Activated CD4-positive, CD25-positive, alpha-beta regulatory T cell treated with anti-CD3 and anti-CD28 coated beads, Interleukin-2, amount 50 U/mL, for 24 hours (primary cell): Measurements from ENCODE around the gene ZNF423.

ENCODE experiments used
- ATAC-seq, 2 donors: fragments of 150-1000 bp; cut with Tn5 transposase; one replicate each; pipeline ENCODE4 v1.10.0; 2021; ENCODE audit warnings: mild to moderate bottlenecking in 1 of 2, moderate library complexity in 1 of 2

The ZNF423 gene

DNA sequence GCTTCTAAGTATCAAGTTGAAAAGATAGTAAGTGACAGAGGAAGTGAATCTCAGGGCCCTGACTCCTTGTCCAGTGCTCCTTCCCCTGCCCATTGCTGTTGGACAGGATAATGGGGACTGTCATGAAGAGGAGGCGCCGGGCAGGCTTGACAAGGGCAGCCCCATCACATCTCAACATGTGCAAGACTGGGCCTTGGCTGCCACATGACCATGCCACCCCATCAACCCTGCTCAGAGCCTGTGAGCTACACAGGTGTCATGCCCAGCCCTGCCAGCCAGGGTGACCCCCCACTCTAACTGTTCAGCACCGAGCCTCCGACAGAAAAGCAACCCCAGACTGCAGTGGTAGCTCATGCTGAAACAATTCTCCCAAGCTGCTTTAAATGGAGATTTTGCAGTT is 310.7 kb downstream of the ZNF423 start:
- no peak for ATAC-seq

DNA sequence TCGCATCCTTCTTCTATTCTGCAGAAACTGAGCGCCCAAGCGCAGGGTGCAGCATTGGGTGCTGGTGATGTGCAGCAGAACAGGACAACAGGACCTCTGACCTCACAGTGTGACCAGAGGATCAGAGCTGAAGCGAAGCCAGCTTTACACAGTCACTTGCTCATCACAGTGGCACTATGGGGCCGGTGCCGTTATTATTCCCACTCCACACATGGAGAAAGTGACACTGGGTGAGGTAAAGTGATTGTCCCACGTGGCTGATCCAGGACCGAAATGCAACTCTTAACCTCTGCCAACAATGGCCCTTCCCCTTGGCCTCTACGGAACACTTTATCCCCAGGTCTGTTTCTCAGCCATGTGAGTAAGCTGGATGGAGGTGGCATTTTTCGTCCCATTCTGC is 311.1 kb downstream of the ZNF423 start:
- no peak for ATAC-seq

DNA sequence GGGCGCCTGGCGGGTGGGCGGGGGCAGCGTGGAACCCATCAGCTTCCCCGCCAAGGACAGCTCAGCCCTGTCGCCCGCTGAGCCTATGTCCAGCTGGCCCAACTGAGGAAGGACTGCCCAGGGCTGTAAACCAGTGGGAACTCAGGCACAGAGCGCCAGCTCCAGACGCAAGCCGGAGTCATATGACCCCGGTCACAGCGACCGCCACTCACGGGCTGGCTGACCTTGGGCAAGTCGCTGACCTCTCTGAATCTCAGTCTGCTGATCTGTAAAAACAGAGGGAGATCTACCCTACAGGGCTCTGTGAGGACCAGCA is 312.3 kb downstream of the ZNF423 start:
- ATAC-seq = no peak

DNA sequence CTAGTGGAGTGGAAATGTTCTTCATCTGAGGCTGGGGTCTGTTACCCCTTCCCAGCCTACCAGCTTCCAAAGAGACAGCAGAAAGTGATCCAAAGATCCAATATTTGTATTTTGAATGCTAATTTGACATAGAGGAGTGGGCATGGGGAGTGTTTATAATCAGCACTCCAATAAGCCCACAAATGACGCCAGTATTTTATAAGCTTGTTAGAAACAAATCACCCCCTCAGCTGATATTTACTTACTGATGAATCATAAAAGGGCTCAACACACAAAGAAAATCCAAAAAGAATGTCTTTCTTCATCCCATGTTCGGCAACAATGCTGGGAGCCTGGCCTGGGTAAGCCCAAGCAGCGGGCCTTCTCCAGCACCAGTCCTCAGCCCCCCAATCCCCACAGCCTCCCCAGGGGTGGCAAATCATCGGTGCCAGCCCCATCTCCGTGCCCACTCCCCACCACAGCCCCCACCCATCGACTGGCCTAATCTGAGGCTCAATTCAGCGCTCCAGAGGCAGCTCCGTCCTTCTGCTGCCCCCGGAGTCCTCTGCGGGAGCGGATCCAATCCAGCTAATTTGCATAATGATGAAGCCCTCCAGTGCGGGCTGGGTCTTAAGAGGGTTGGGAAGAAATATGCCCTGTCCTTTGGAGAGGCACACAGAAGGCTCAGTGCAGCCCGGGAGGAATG is 312.8 kb downstream of the ZNF423 start:
- ATAC-seq = no peak

DNA sequence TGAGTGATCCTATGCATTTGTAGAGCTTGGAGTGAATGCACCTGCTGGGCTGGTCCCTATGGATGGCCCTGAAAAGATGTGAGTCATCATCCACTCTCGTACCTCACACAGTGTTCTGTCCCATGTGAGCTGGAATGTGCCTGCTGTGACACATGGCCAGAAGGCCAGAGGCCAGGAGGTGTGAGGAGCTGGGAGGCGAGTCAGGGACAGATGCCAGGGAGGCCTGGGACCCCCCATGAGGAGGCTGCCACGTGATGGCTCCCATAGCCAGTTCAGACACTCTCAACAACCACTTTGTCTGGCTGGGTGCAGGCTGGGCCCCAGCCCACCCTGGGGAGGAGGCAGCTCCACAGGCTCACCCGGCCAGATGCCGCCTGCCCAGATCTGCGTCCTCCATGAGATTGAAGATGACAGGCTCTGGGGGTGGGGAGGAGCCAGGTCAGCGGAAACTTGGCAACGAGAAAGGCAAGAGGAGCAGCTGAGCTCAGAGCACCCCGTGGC is 313.5 kb downstream of the ZNF423 start:
- ATAC-seq = no peak

DNA sequence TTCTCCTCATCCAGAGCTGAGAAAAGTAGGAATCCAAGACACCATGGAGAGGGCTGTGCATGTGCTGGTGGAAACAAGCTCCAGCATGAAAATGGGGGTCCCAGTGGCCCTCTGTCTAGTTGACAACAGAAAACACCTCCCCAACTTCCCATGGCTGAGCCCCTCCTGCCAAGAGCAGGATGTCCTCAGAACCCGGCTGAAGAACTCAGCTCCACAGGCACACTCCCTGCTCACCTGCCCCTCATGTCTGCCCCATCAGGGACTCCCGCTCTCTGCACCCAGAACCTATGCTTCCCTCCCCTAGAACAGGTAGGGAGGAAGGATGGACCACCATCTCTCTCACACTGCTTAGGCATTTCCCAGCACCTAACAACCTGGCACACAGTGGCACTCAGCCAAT is 315.1 kb downstream of the ZNF423 start:
- ATAC-seq = no peak

DNA sequence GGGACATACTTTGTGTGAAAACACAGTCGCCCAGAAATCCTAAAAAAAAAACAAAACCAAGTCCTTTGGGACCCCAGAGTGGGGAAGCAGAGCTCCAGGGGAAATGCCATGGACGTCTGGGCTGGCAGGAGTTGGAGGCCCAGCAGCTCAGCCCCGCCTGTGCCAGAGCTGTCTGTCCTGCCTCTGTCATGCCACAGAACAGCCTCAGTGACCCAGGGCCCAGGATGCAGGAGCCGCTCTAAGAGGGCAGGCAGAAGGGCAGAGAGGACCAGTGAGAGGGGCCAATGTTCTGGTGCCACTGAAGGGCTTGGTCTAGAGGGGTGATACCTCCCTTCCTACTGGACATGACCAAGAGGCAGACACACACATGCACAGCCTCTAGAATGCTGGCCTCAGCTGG is 316.2 kb downstream of the ZNF423 start:
- ATAC-seq = no peak

DNA sequence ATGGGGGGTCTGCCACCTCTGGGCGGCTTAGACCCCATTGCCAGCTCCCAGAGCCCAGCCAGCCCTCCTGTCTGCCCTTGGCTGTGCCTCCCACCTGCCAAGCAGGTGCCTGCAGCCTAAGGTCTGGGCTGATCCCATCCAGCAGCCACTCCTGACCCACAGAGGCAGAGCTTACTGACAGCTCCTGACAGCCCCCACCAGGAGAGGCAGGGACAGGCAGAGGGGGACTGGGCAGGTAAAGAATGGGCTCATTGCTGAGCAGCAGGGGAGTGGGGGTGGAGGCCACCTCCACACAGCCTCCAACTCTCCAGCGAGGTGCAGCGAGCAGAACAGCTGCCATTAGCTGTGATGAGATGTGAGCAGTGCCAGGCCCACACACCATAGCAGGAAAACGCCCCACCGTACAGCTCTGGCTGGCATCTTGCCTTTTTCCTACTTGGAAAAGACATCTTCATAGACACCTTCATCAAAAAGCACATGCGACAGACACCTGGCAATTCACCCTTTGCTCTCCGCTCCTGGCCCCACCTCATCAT is 317.9 kb downstream of the ZNF423 start:
- no peak for ATAC-seq

DNA sequence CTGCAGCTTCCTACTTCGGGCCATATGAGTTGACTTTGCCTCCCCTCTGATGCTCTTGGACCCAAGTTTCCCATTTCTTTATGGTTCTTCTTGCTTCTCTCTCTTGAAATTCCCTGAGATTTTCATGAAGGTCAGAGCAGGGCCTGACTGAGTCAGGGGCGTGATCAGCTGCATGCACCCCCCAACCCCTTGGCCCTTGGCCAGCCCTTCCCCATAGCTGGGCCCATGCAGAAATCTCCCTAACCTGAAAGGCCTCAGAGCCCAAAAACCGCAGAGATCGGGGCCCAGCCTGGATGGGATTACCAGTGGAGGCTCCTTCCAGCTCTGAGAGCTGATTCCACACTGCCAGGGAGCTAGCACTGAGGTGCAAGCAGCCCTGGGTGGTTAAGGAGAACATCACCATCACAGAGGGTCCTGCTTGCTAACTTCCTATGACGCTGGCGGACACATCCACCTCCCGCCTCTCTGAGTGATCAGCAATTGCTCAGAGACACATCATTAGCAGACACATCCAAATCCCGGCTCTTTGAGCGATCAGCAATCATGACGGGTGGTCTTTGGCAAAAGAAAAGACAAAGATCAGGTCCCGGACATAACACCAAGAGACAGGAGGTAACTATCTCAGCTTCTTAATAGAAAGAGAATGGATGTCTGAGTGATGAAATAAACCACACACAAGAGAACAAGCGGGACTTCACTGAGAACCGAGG is 320.9 kb downstream of the ZNF423 start:
- no peak for ATAC-seq

DNA sequence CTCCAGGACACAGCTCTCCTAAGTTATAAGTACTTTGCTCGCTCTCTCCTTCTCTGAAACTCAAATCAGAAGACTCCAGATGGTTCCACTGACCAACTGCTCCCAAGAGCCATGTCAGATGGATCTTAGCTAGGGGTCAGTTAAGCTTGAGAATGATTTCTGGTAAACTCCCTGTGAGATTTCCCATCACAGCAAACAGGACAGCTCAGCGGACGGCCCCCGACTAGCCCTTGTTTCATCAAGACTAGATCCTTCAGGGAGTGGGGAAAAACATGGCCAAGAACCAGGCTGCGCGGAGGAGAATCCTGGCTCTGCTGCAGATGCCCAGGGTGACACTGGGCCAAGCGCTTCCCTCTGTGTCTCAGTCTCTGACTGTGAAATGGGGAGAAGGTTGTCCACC is 322.5 kb downstream of the ZNF423 start:
- no peak for ATAC-seq

DNA sequence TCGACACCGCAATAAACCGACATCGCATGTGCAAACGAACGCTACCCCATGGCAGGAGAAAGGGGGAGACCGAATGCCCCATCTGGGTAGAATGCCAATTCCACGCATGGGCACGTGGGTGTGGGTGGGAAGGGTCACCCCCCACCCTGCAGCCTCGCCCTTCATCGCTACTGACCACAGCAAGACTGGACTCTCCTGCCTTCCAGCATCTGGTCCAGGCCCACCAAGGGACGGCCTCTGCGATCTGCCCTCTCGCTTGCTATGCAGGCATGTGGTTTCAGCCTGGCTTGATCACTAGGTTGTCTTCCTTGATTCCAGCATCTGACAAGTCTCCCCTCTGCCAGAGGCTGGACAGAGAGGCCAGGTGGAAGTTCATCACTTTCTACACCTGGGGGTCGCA is 323.0 kb downstream of the ZNF423 start:
- ATAC-seq = no peak

DNA sequence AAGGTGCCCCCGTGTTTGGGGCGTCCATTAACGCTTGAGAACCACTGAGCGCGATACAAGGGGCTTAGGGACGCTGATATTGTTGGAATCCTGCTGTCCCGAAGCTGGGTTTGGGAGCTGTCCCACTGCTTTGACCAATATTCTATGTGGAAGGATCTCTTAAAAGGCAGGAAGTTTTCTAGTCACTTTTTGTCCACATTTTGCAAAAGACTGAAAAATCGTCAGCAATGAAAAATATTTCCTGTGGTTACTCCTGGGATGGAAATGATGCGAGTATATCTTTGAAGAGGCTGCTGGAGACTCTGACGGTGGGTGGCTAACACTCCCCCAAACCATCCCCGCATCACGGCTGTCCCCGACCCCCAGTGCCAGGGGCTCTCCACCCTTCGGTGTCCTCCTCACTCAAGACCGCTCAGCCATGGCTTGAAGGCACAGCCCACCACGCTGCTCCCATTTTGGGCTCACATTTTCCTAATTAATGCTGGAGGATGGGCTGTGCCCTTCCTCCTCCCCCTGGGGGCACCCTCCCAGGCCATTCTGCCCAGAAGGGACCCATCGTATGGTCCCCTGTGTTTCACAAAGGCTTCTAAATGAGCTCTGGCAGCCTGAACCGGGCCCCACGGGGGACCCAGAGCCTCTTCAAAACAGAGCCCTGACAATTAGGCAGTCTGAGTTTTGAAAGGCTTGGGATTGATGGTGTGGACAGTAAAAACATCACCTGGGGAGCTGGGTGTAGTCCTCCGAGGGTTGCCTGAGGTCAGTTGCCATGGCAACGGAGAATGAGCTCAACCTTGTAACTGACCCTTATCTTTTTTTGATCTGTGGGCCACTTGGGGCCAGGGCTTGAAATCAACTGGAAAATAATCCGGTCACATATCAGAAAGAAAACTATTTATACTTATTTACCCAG is 323.7 kb downstream of the ZNF423 start:
- ATAC-seq = no peak

DNA sequence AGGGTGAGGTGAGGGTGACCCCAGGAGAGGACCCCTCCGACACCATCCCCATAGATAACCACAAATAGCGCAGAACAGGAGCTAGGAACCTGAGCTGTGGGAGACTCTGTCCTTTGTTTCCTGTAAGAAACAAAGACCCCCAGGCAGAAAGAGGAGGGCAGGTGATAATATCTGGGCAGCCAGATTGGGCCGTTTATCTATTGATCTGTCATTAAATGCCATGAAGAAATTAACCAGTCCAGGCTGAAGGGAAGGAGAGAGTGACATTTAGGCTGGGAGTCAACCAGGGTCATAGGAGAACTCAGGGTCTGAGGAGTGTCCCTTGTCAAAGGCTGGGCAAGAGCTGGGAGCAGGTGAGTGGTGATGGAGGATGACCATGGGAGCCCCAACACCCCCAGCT is 324.5 kb downstream of the ZNF423 start:
- ATAC-seq = no peak

DNA sequence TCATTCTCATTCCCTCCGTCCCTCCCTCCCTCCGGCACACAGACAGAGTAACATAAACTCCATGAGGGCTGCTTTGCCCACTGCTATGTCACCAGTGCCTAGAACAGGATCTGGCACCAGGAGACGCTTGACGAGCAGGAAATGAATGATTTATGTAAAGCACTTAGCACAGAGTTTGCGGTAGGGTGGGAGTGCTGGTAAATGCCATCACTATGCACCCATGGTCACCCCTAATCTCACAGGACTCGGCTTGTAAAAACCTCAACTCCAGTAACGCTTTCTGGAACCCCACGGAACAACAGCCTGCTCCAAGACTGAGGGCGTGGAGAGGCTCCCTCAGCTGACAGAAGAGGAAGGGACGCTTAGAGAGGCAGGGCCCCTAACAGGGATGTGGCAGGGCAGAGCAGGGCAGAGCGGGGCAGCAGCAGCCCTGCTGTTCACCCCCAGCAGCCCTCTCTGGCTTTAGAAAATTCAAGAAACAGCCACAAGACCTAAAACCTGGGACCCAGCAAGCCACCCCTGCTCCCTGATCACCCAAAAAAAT is 325.4 kb downstream of the ZNF423 start:
- no peak for ATAC-seq

DNA sequence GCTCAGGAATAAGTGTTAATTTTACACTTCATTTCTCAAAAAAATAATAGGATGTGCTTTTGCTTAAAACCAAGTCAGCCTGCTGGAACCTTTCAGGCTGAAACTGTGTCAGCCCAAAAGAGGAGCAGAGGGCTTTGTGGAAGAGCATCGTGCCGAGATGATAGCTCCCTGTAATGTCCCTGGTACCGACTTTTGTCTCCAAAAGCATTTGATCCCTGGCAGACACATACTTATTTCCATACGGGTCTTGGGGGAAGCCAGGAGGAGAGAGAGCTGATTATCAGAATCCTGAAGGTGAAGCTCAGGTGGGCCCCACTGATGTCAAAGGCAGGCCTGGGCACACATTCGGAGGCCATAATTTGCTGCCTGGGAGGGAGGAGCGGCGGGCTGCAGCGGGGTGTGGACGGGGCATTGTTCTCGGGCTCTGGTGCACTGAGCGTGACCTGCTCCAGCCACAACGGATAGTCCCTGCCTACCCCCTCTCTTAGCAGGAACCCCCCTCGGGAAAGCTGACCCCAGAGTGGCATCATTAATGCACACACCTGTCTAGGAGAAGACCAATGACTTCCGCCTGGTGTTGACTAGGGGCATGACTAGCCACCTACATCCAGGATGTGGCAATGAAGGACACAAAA is 326.4 kb downstream of the ZNF423 start:
- no peak for ATAC-seq

DNA sequence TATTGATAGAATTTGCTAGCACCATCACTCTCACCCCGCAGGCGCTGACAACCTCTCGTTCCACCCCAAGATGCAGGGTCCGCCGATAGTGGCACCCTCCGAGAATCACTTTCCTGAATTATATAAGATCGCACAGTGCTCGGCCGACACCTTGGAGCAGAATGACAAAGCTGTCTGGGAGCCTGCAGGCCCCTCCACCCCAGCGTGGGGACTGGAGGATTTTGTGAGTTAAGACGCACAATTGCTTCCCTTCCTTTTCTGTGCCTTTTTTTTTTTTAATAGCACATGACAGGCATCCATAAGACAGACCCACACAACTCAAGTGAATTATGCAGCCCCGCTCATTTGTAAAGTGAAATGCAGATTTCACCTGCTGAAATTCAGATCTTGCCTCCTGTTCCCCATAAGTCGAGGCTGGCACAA is 327.0 kb downstream of the ZNF423 start:
- ATAC-seq = no peak

DNA sequence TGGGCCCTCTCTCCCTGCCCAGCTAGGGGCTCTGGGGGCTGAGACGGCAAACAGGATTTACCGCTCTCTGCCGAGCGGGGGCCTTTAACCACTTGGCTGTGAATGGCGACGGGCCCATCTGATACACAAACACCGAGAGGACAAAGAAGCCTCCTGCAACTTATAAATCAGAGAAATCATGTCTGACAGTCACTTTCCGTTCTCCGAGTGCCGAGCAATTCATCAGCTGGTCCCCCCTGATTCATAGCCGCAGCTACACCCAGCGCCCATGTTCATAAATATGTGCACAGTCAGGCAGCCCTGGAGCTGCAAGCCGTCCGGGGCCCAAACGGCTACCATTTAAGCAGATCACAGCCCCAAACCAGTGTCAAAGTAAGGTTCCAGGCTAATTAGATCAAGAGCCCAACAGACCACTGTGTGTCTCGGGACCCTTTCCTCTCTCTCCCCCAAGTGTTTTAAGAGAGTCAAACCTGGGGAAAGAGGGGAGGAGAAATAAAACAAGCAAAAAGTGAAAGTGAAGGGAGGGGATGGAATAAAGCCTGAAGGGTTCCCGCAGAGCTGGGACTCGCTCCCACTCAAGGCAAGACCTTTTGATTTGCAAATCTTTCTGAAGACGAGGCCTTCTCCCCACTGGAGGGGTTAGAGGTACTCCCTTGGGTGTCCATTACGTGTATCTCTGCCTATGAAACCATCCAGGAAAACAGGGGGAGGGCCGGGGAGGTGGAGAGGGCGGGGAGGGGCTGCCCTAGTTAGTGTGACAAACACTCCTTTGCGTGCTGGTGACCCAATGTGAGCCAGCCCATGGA is 327.6 kb downstream of the ZNF423 start:
- no peak for ATAC-seq

DNA sequence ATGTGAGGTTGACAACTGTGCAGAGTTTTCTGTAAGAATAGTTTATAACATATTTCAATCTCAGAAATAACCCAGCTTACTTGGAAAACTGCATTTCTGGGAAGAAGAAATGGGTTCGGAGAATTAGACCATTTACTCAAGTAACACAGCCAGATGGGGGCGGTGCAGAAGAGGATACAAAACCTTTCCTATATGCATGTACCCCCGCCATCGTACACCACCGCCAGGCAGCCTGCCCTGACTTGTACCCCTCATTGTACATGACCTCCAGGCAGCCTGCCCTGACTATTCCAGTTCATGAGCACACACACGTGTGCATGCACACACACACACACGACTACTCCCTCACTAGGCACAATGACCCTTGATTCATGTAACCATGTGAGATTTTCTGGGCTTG is 328.3 kb downstream of the ZNF423 start:
- ATAC-seq = no peak

DNA sequence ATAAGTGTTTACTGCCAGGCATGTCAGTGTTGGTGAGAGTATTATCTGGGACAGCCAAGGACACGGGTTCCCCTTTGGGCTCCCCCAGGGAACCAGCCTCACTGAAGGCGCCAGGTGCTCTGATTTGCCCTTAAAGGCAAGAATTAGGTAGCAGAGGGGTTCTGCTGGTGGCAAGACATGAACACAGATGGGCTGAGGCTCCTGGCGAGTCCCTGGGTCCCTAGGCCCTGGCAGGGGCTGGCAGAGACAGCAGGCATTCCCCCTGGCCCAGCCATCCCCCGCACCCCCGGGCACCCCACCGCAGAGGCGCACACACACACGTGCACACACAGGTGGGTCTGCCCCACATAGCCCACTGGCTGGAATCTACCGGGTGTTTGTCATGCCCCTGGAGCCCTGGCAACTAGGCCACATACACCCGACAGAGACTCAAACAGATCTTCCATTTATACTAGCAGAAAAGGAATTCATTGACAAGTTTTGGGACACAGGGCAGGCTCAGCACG is 329.0 kb downstream of the ZNF423 start:
- no peak for ATAC-seq

DNA sequence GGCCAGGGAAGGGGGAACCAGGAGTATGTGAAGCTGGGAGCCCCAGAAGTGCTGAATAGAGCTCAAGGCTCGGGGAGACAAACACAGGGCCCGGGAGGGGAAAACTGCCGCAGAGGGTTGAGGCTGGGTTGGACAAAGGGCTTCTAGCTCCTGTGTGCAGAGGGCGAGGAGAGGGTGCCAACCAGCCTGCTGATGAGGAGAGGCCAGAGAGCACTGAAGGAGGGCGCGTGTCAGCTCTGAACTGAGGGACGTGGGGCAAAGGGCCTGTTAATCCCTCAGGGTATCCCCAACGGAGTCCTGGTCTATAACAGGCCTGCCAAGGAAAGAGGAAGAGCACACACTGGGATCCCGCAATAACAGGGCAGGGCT is 331.0 kb downstream of the ZNF423 start:
- no peak for ATAC-seq

DNA sequence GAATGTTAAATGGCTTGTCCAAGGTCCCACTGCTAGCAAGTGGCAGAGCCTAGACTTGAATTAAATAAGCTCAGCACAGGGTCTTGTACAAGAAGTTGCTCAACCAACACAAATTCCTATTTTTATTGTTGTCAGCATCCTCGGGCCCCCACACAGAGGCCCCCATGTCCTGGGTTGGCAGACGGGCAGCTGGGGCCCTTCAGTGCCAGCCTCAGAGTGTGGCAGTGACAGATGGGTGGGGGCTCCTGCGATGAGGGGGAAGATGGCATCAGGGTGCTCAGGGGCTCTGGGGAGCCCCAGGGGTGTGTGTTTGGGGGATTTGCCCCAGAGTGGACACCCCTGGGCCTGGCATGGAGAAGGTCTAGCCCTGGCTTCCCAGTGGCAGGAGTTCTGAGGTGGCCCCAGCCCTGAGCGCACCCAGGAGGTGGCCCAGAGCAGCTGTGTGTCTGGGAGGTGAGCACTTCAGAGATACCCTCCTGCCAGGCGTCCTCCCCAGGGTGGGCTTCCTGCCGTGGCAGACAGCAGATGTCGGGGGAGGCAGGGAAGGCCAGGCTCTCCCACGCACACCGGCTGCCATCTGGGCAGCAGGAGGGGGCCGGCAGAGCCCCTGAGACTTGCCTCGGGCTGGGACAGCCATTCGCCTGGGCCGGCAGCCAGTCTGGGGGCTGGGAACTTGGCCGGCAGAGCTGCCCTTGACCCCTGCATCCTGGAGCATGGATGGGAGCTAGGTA is 331.5 kb downstream of the ZNF423 start:
- no peak for ATAC-seq
